Stimulated activated CD8-positive, alpha-beta memory T cell treated with anti-CD3 and anti-CD28 coated beads, Interleukin-7, amount 100 ng/mL, for 48 hours (primary cell): ENCODE data around the gene LMOD1.
A peak's percentile ranks its signal among the peaks of the same experiment; 100 is the strongest.
"Not testable (repeated sequence)": the region's sequence is repeated elsewhere in the genome, so short reads cannot be mapped to it uniquely, and the experiment has no call there.

Experiments used
- DNase-seq, 2 donors: peaks; one replicate each; pipeline ENCODE4 v3.0.0-alpha.2; 2020; ENCODE audit warnings: low read depth in 1 of 2; ENCODE audit errors: extremely low read depth in 1 of 2

The LMOD1 gene

GRCh38 chr1:201946224-201946908 lies at the start of gene LMOD1:
Gene LMOD1, minus strand, starts transcription at chr1:201946548. Its CDS starts 208 bp downstream, at chr1:201946340.
- no peak for DNase-seq

GRCh38 chr1:201990427-201990826 lies 44.1 kb upstream of the LMOD1 start:
- DNase-seq = no peak

- no peak for DNase-seq
These were observed 43.2 kb upstream of the LMOD1 start for GRCh38 chr1:201989354-201990128.

GRCh38 chr1:201988601-201989000 lies 42.3 kb upstream of the LMOD1 start:
- no peak for DNase-seq

DNA sequence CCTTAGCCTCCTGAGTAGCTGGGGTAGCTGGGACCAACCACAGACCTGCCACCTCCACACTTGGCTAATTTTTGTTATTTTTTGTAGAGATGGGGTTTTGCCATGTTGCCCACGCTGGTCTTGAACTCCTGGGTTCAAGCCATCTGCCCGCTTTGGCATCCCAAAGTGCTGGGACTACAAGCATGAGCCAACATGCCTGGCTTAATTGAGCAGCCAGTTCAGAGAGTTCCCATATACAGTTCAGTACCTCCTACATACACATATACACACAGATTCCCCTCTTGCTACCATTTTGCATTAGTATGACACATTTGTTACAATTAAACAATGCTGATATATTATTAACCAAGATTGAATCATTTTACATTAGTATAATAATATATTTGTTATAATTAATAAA lies 39.0 kb upstream of the LMOD1 start:
- no peak for DNase-seq

GRCh38 chr1:201984446-201984845 lies 38.1 kb upstream of the LMOD1 start:
- DNase-seq = no peak

DNA sequence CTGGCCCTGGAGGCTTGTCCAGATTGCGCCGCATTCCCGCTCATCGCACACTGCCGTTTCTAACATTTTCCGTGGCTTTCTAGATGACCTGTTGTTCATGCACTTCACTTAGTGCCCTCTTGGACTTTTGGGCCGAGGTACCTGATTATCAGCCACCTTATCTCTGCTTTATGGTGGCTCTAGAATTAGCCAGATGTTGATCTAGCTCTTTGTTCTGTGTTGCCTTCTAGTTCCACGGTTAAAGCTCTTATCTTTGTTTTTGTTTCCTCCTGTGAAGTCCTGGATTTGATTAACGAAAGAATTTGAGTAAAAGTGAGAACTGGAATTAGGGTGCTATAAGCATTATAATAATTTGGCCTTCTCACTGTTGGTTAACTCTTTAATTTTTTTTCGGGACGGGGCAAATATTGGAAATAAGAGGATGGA lies 37.0 kb upstream of the LMOD1 start:
- DNase-seq = no peak

DNA sequence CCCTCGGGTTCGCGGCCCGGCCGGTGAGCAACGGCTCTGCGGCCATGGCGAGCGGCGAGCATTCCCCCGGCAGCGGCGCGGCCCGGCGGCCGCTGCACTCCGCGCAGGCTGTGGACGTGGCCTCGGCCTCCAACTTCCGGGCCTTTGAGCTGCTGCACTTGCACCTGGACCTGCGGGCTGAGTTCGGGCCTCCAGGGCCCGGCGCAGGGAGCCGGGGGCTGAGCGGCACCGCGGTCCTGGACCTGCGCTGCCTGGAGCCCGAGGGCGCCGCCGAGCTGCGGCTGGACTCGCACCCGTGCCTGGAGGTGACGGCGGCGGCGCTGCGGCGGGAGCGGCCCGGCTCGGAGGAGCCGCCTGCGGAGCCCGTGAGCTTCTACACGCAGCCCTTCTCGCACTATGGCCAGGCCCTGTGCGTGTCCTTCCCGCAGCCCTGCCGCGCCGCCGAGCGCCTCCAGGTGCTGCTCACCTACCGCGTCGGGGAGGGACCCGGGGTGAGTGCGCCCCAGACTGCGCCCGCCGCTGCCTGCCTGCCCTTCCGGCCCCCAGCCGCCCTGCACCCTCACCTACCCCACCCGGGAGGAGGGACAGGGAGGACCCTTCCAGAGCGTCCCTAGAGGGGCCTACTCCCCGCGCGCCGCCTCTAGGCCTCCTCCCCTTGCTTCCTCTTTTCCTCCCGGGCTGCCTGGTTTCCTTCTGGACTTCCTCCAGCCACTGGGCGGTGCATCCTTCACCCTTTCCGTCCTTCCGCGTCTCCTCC lies 36.5 kb upstream of the LMOD1 start, which contains the start of gene RNPEP:
RNPEP (plus strand) TSS at position 26 of the 757 bp plus-strand sequence; CDS start at position 45, 19 bp downstream.
- peak; percentile 22 for DNase-seq

DNA sequence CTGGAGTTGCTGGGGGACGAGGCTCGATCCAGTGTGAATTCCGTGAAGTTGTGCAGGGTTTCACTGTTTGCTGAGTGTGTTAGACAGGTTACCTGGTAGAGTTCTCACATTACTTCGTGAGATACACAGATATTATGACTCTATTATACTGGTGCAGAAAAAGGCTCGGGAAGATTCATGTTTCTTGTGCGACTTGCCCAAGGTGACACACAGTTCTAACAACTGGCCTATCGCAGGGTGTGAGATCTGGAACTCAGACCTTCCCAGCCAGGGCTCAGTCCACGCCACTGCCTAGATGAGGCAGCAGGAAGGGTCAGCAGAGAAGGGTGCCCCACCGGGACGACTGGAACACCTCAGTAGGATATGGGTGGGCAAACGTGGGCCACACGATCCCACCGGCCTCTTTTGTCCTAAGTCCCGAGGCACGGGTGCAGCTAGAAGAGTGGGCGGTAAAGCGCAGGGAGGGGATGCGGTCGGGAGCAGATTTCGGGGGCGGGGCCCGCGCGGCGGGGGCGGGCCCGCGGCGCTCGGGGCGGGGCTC lies 35.8 kb upstream of the LMOD1 start:
- peak; percentile 49 to 60 for DNase-seq

DNA sequence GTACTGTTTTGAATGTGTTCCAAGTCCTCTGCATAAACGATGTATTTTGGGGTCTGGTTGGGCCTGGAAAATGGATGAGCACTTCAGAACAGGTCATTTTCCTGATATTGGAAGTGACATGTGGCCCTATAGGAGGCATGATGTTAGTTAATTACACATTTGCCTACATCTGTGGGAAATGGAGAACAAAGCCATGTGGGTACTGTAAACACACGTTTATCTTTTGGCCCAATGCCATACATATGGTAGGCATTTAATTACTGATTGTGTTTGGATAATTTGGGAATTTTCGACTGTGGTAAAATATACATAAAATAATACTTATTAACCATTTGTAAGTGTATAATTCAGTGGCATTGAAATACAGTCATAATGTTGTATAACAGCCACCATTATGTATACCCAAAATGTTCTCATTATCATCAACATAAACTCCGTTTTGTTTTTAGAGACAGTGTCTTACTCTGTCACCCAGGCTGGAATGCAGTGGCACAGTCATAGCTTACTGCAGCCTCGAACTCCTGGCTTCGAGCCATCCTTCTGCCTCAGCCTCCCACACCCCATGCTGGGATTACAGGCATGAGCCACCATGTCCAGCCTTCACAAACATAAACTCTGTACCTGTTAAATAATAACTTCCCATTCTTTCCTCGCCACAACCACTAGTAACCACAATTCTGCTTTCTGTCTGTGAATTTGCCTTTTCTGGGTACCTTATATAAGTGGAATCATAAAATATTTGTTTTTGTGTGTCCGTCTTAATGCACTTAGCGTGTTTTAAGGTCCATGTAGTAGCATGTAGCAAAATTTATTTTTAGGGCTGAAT lies 24.2 kb upstream of the LMOD1 start:
- no peak for DNase-seq

DNA sequence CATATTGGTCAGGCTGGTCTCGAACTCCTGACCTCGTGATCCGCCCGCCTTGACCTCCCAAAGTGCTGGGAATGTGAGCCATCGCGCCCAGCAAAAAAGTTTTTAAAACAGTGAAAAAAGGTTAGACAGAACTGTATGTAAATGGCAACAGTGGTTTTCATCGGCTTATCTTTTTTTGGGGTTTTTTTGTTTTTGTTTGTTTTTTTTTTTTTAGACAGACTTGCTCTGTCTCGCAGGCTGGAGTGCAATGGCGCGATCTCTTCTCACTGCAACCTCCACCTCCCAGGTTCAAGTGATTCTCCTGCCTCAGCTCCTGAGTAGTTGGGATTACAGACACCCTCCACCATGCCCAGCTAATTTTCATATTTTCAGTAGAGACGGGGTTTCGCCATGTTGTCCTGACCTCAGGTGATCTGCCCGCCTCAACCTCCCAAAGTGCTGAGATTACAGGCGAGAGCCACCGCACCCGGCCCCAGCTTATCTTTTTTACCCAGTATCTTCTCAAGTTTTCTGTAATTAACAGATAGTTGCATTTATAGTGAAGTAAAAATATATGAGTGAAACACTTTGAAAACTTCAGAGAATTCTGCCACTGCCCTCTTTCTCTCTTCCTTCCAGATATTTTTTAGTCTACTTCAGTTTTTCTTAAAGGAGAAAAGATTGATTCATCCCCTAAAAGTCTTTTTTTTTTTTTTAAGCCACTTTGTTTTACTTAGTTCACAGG lies 22.0 kb upstream of the LMOD1 start:
- no peak for DNase-seq

- DNase-seq = no peak
These were observed 19.8 kb upstream of the LMOD1 start for GRCh38 chr1:201966171-201966570.

GRCh38 chr1:201964261-201964660 lies 17.9 kb upstream of the LMOD1 start:
- DNase-seq = no peak

DNA sequence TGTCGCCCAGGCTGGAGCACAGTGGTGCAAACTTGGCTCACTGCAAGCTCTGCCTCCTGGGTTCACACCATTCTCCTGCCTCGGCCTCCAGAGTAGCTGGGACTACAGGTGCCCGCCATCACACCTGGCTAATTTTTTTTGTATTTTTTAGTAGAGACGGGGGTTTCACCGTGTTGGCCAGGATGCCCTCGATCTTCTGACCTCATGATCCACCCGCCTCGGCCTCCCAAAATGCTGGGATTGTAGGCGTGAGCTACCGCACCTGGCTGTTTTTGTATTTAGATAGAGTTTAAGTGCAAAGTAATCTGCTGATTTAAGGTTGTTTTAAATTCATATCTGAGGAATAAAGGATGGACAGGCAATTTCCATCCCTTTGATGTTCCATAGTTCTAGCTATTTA lies 16.0 kb upstream of the LMOD1 start:
- DNase-seq = not testable (repeated sequence)

GRCh38 chr1:201958348-201958747 lies 12.0 kb upstream of the LMOD1 start:
- DNase-seq = no peak

DNA sequence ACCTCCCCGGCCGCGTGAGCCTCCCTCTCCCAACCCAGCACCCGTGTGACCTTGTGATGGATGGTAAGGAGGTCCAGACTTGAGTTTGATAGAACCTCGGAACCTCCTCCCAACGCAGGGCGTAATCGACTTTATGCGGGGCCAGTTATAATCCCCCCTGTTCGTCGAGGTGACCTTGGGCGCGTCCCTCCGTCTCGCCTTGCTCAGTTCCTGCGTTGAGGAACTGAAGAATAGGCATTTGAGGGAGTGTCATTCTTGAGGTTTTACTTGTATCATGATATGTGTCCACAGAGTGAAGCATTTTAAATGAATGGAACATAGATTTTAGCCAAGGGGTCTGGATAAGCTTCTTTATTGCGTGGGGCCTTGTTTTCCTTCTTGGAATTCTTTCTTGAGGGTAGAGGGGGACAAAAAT lies 9.4 kb upstream of the LMOD1 start:
- DNase-seq = no peak

DNA sequence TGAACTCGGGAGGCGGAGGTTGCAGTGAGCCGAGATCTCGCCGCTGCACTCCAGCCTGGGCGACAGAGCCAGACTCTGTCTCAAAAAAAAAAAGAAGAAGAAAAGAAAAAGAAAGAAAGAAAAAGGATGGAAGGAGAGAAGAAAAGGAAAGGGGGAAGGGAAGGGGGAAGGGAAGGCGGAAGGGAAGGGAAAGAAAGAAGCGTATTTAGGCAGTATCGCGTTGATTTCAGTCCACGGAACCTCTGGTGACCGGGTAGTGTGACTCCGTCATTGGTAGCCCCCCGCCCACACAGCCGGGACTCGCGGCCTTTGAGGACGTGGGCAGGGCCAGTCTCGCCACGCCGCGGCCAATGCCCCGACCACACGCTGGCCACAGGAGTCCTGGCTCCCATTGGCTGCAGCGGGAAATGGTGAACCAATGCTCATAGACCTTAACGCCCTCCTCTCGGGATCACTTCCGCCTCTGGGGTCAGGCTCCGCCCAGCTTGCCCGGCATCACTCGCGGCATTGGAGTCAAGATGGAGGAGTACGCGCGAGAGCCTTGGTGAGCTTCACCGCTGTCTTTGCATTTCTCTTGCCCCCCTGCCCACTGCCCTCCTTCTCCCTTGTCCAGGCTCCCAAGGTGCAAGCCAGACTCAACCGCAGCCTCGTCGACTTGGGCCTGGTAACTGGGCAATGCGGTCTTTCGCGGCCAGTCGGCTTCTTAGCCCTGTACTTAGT lies 8.8 kb upstream of the LMOD1 start, which contains the start of gene TIMM17A:
TIMM17A (plus strand) TSS at position 495 of the 720 bp plus-strand sequence; CDS start at position 519, 24 bp downstream.
- DNase-seq = peak; percentile 93 to 94

DNA sequence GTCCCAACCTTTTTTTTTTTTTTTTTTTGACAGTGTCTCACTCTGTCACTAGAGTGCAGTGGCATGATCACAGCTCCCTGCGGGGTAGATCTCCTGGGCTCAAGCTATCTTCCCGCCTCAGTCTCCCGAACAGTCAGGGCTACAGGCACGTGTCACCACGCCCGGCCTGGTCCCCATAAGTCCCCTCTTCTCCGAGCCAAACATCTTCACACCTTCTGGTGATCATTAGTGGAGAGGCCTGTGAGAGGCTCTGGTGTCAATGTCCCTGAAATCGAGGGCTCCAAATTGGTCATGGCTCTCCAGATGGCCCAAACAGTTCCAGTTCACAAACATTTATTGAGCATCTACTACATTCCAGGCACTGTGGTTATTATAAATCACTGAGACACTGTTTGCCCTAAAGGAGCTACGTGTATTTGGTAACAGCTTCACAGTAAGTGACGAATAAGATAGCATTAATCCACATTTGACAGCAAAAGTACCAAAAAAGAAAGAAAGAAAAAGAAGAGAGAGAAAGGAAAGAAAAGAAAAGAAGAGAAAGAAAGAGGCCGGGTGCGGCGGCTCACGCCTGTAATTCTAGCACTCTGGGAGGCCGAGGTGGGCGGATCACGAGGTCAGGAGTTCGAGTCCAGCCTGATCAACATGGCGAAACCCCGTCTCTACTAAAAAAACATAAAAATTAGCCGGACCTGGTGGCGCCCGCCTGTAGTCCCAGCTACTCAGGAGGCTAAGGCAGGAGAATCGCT lies 8.1 kb upstream of the LMOD1 start:
- DNase-seq = no peak
